Erythroblast (primary cell): ENCODE data around the gene PLA2G2E.

Source experiments
- GATA1 ChIP-seq: IDR thresholded peaks from 2 replicates; pipeline ENCODE4 v1.6.1; 2011; ENCODE audit warnings: low read depth, mild to moderate bottlenecking, control low read depth, low read length, moderate library complexity
- POLR2A ChIP-seq: IDR thresholded peaks from 2 replicates; pipeline ENCODE4 v1.6.1; 2011; ENCODE audit warnings: mild to moderate bottlenecking, low read length

- TF ChIP-seq POLR2A = no peak
- no peak for TF ChIP-seq GATA1
Observed at GRCh38 chr1:19878637-19878985, 44.8 kb downstream of the PLA2G2E start.
